ENCODE data around the gene MYO16. TPM values are rescaled to one million over a fixed set of nuclear protein-coding genes. Genes with fewer than 3 reads are reported as not detected.
A peak's percentile ranks its signal among the peaks of the same experiment; 100 is the strongest.
"Not testable (repeated sequence)": the region's sequence is repeated elsewhere in the genome, so short reads cannot be mapped to it uniquely, and the experiment has no call there.

MYO16 gene
- total RNA-seq, 1 experiment from 2014 or later, result 0.06 TPM

GRCh38 chr13:109043636-109044035 is 414.2 kb downstream of the MYO16 start:
- DNase-seq (ENCODE audit: low read depth), result no peak

DNA sequence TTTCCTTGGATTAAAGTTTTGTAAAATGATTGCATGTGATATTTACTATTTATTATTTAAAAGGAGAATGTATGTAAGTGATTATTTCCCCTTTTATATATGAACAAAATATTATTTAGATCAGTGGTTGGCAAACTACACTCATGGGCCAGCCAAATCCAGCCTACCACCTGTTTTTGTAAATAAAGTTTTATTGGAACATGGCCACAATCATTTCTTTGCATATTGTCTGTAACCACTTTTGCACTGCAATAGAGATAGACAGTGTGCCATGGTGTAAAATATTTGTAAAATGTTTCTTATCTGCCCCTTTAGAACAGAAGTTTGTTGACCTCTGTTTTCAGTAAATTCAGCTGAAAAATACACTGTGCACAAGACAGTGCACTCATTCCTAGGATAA is 426.4 kb downstream of the MYO16 start:
- DNase-seq (ENCODE audit: low read depth), result no peak

DNA sequence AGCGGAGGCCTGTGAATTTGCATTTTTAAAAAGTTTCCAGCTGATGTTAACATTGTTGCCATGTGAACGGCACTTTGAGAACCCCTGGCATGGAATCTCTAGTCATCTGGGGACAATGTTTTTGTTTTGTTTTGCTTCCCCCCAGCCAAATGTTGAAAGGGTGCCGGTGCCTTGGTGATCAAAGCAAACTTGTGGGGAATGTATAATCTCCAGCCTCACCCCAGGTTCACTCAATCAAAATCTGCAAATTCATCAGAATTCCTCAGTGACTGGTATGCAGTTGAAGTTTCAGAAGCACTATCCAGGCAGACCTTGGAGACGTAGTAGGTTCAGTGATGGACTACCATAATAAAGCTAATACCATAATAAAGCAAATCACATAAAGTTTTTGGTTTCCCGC is 428.7 kb downstream of the MYO16 start:
- no peak for DNase-seq (ENCODE audit: low read depth)

DNA sequence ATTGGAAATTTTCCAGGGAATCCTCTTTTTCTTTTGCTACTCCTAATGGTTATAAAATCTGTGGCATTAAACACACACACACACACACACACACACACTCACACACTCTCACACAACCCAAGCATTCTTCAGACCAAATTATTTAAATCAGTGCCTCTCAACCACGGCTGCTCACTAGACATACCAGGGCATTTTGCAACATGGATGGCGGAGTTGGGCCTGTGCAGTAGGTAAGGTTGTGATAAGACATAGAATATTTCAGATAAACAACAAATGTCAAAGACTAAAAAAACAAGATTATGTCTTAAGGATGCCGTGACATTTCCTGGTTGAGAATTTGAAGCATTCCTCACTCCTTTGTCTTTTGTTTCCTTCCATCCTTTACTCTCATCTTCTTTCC is 443.1 kb downstream of the MYO16 start:
- no peak for DNase-seq (ENCODE audit: low read depth)

DNA sequence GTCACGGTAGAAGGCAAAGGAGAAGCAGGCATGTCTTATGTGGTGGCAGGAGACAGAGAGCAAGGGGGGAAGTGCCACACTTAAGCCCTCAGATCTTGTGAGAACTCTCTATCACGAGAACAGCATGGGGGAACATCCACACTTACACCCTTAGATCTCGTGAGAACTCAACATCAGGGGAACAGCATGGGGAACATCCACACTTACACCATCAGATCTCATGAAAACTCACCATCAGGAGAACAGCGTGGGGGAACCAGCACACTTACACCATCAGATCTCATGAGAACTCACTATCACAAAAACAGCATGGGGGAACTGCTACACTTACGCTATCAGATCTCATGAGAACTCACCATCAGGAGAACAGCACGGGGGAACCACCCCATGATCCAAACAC is 445.0 kb downstream of the MYO16 start:
- no peak for DNase-seq (ENCODE audit: low read depth)

DNA sequence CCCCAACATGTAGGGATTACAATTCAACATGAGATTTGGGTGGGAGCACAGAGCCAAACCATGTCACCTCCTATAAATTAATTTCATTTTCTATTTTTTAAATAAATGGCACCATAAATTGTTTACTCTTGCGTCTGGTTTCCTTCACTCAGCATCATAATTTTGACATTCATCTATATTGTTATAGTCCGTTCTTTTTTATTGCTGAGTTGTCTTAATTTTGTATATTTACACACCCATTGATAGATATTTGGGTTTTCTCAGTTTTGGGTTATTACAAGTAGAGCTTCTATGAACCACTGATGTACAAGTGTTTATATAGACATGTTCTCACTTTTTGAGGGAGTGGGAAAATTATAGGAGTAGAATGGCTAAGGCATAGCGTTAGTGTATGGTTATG is 445.4 kb downstream of the MYO16 start:
- no peak for DNase-seq (ENCODE audit: low read depth)

DNA sequence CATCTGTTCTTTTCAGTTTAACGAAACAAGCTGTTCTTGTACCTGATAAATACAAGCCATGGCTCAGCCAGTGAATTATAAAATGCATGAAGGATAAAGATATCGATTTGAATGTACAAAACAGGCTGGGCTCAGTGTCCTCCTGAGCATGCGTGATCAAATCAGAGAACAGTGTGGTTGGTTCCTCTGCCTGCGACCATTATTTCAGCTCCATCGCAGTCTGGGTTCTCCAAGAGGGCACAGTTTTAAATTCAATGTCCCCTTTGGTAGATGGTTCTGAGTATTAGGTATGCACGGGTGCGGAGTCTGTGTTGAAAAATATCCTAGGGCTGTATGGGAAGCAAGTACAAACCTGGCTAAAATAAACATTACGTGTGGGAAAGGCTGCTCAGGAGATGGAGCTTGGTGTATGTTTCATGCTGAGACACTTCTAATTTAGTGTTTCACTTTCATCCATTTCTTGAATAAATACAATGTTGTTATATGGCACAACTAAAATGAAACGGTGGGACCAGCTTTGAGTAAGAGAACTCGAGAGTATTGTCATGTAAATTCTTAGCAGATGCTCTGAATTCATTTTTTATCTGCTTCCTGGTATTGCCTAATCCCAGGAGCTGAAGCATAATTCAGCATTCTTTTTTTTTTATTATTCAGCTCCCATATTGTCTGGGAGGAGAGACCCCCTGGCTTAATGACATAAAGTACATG is 458.7 kb downstream of the MYO16 start:
- no peak for DNase-seq (ENCODE audit: low read depth)

DNA sequence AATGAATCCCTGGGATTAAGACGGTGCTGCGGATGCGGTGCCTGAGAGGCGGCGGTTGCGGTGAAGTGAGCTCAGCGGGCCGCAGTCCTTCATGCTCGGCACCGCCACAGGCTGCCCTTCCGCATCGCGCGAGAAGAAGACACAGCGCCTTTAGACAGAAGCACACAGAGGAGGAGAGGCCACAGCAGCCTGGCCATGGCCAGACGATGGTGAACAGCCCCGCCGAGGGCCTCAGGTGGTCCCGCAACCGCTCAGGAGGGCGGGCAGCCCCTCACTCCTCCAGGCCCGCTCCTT is 459.2 kb downstream of the MYO16 start:
- peak; percentile 11 for DNase-seq (ENCODE audit: low read depth)

DNA sequence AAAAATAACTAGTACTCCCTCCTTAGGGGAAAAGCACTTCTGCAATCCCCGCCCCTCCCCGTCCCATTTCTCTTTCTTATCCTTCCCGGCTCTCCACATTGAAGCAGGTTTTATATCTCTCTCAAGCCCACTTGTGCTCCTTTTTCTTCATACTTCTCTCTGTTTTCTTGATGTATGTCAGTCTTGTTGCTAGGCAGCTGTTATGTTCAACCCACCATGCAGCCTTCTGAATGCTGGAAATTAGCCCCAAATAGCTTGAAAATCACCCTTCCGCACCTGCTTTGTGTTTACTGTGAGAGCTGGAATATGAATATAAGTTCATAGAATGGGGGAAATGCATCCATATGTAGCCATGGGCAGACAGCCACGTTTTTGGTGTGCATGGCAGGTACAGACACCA is 461.4 kb downstream of the MYO16 start:
- DNase-seq (ENCODE audit: low read depth), result no peak

DNA sequence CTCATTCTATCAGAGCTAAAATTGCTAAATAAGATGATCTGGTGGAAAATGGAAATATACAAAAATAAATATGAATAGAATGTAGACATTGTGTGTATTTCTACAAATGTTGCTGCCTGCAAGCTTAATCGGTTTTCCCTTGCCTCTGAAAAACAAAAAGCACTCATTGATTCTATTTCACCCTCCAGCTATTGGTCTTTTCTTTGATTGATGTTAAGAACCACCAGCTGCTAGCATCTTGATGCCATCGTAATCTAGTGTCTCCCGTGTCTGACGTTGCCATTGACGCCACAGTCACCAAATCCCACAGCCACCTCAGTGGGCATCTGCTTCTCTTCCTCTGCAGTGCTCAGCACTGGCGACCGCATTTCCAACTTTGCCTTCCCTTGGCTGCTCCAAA is 461.8 kb downstream of the MYO16 start:
- DNase-seq (ENCODE audit: low read depth), result no peak

DNA sequence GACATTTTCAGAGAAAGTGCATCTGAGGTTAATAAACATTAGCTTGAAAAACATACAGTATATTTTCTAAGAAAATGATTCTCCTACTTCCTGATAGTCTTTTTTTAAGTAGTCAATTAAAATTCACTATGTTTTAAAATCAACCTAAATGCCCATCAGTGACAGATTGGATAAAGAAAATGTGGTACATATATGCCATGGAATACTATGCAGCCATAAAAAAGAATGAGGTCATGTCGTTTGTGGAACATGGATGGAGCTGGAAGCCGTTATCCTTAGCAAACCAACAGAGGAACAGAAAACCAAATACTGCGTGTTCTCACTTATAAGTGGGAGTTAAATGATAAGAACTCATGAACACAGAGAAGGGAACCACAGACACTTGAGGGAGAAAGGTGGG is 462.8 kb downstream of the MYO16 start:
- not testable (repeated sequence) for DNase-seq (ENCODE audit: low read depth)

- no peak for DNase-seq (ENCODE audit: low read depth)
These were observed 464.6 kb downstream of the MYO16 start for GRCh38 chr13:109093998-109094397.

DNA sequence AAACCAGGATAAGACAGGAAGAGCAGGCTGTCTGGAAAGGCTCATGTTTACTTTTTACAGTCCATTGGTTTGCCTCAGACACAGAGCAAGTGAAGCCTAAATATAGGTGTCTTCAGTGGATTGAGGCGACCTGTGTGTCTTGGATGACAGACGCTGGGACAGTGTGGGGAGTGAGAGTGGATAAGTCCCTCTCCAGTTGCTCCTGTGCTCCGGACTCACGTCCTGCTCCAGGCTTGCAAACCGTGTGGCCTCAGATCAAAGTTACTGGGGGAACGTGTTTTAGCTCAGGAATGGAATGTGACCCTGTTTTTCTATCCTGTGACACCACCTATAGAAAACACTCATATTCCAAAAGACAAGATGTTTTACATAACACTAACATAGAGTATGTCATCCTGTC is 465.7 kb downstream of the MYO16 start:
- no peak for DNase-seq (ENCODE audit: low read depth)

GRCh38 chr13:109096101-109096500 is 466.7 kb downstream of the MYO16 start:
- DNase-seq (ENCODE audit: low read depth), result peak; percentile 28

GRCh38 chr13:109100705-109101304 is 471.4 kb downstream of the MYO16 start:
- no peak for DNase-seq (ENCODE audit: low read depth)

DNA sequence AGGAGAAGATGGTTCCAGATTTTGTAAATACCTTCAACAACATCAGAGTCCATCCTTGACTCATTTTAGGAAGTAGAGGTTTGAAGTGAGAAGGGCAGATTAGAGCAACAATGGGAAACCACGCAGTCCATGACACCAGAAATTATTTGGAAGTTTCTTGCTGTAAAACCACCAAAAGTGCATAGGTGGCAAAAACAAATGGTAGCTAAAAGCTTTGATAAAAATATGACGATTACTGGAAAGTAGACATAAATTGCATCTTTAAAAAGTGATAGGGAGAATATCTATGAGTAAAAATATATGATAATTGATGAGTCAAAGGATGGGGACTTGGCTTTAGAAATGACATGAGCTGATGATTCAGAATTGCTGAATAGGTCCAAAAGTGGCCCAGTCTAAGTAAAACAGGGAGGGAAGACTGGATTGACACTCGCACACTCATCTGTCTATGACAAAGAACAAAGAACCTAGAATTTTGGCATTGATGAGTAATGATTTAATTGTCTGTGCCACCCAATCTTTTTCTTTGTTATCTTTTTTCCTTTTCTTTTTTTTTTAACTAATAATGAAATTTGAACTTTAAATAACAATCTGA is 472.2 kb downstream of the MYO16 start:
- DNase-seq (ENCODE audit: low read depth), result no peak

- no peak for DNase-seq (ENCODE audit: low read depth)
These were observed 476.5 kb downstream of the MYO16 start for GRCh38 chr13:109105899-109106298.

GRCh38 chr13:109110159-109110558 is 480.7 kb downstream of the MYO16 start:
- no peak for DNase-seq (ENCODE audit: low read depth)

DNA sequence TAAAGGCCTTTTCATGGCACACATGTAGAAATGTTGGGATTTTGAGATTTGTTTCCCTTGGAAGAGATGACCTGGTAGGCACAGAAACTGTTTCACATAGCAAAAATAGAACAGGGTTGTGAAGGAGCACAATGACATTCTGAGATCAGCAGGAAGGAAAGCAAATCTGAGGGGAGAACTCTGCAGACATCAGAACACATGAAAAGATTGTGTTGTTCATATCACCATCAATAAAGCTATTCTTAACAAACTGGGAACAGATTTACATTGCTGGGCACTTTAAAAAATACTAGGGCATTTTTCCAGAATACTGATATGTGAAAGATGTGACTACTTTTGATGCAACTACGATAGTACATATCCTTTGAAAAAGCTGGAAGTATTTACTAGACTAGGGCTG is 481.7 kb downstream of the MYO16 start:
- DNase-seq (ENCODE audit: low read depth), result no peak

DNA sequence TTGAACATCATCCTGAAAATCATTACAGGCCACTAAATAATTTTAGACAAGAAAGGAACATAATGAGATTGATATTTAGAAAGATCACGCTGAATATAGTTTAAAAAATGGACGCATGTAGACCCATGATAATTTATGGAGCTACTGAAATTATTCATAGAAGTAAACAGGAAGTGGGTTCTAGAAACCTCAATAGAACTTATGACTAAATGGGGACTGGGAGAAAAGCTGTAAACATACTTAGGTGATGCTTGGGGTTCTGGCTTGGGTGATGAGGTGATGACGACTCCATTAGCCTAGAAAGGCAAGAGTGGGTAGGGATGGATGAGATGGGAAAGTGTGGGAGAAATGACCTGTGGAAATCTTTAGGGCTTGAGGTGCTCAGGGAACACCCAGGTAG is 484.0 kb downstream of the MYO16 start:
- DNase-seq (ENCODE audit: low read depth), result no peak

DNA sequence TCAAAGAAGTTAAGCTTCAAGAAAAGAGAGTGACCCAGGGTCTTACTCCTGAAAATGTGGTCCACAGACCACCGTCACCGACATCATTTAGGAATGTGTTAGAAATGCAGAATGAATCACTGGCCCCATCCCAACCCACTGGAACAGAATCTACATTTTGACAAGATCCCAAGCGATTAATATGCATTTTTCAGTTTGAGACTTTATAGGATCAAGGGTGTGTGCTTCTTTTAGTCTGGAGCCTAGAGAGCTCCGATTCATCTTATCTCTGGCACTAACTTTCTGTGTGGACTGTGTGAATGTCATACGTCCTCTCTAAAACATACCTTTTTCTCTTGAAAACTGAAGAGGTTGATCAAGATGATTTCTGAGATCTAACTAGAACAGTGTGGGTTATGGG is 484.8 kb downstream of the MYO16 start:
- DNase-seq (ENCODE audit: low read depth), result no peak

DNA sequence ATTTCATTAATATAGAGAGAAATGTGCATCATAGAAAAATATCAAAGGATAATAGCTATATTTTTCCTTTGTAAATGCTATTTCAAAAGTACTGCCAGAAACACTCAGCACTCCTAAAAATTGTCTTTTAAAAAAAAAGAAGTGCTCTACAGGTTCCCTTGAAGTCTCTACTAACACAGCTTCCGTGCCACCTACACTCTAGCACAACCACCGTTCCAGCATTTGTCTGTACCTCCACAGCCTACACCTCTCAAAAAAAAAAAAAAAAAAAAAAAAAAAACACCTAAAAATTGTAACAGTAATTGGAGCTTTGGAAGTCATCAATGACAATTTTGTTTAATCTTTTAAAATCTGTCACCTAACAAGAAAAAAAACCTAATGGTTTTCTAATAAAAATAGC is 485.6 kb downstream of the MYO16 start:
- DNase-seq (ENCODE audit: low read depth), result no peak

DNA sequence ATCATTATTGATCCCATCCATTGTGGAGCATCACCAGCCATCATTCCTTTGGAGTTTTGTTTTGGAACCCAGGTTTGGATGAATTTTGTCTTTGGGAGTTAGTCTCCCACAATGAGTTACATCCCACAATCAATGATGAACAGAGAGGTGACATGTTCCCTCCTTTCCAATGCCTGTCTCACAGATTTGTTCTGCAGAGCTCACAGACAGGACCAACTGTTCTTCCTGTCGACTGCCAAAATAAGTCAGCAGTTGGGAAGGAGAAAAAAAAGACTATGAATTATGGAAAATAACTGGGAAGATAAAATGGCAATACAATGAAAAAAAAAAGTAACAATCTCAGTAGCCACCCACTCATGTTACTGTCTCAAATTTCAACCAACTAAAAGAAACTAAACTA is 489.1 kb downstream of the MYO16 start:
- DNase-seq (ENCODE audit: low read depth), result no peak

- no peak for DNase-seq (ENCODE audit: low read depth)
These were observed 490.5 kb downstream of the MYO16 start for GRCh38 chr13:109119896-109120295.
